ENCODE results near the gene SPATS2. TPM values are rescaled to one million over a fixed set of nuclear protein-coding genes. Genes with fewer than 3 reads are reported as not detected.

SPATS2 gene
- total RNA-seq, 1 donor from 2014 or later, result 49.5 TPM

- Histone ChIP-seq H3K79me2 (ENCODE audit: low read depth) (no peaks in the 10 kb centered on the region), H3K27ac (no peak overlapping the region)
Measured at GRCh38 chr12:49487605-49488004, 120.3 kb downstream of the SPATS2 start.

DNA sequence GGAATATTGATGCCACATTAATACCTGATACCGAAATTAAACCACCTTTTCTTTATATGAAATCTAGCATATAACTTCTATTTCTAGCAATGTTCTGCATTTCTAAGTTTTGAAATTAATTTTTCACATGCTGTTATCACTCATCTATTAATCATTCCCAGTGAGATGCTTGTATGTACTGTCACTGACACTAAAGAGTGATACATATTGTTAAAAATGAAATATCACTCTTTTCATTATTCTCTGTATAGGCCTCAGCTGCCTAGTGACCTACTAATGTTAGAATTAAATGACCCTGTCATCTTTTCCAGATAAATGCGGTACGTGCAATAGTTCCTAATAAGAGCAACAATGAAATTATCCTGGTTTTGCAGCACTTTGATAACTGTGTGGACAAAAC, 121.9 kb downstream of the SPATS2 start:
- Histone ChIP-seq H3K4me3 (no peak overlapping the region), H3K27ac (no peak overlapping the region), H3K4me1 (no peaks in the 10 kb centered on the region), H3K4me2 (no peak overlapping the region), H3F3A (ENCODE audit: low read depth) (no peaks in the 10 kb centered on the region), H2AFZ (replicated peaks) (no peak overlapping the region), H3K79me2 (ENCODE audit: low read depth) (no peaks in the 10 kb centered on the region), H3K36me3 (no peaks in the 10 kb centered on the region), H3K27me3 (no peaks in the 10 kb centered on the region), H3K9me3 (ENCODE audit: low read depth) (no peaks in the 10 kb centered on the region), H3K9ac (no peak overlapping the region), H4K20me1 (ENCODE audit: low read depth) (no peaks in the 10 kb centered on the region)
- H3K4me1 Mint-ChIP-seq, result no peaks in the 10 kb centered on the region
- H3K27me3 Mint-ChIP-seq (ENCODE audit: insufficient read depth, low read depth), result no peaks in the 10 kb centered on the region
- no peak overlapping the region for H3K4me3 Mint-ChIP-seq
- no peak for DNase-seq (ENCODE audit: low spot score)
- H3K9me3 Mint-ChIP-seq, result no peaks in the 10 kb centered on the region
- H3K36me3 Mint-ChIP-seq, result peaks cover 7% of the 10 kb centered on the region
- TF ChIP-seq EZH2 (IDR thresholded peaks at IDR 0.05), result no peak
- no peak for TF ChIP-seq EZH2phosphoT487 (IDR thresholded peaks at IDR 0.05)
- TF ChIP-seq CTCF (IDR thresholded peaks at IDR 0.05), result no peak
- no peak overlapping the region for H3K27ac Mint-ChIP-seq

More at GRCh38 chr12:49487605-49488004, 120.3 kb downstream of the SPATS2 start:
- no peaks in the 10 kb centered on the region for H3K27me3 Mint-ChIP-seq (ENCODE audit: insufficient read depth, low read depth)
- no peak overlapping the region for H3K4me3 ChIP-seq
- peaks cover 7% of the 10 kb centered on the region for H3K36me3 Mint-ChIP-seq
- H3K9me3 ChIP-seq (ENCODE audit: low read depth), result no peaks in the 10 kb centered on the region
- no peak overlapping the region for H3K9ac ChIP-seq
- no peaks in the 10 kb centered on the region for H3K9me3 Mint-ChIP-seq
- peaks cover 3% of the 10 kb centered on the region for H4K20me1 ChIP-seq (ENCODE audit: low read depth)
- no peaks in the 10 kb centered on the region for H3K4me1 Mint-ChIP-seq
- TF ChIP-seq EZH2phosphoT487 (IDR thresholded peaks at IDR 0.05), result no peak
- TF ChIP-seq EZH2 (IDR thresholded peaks at IDR 0.05), result no peak
- no peak for TF ChIP-seq CTCF (IDR thresholded peaks at IDR 0.05)
- H3K27ac Mint-ChIP-seq, result no peak overlapping the region
- no peak overlapping the region for H2AFZ ChIP-seq (replicated peaks)
- no peak overlapping the region for H3K4me2 ChIP-seq
- H3K4me3 Mint-ChIP-seq, result no peak overlapping the region
- no peaks in the 10 kb centered on the region for H3F3A ChIP-seq (ENCODE audit: low read depth)
- H3K4me1 ChIP-seq, result peaks cover 2% of the 10 kb centered on the region
- no peak for DNase-seq (ENCODE audit: low spot score)
- H3K27me3 ChIP-seq, result no peaks in the 10 kb centered on the region
- no peaks in the 10 kb centered on the region for H3K36me3 ChIP-seq

DNA sequence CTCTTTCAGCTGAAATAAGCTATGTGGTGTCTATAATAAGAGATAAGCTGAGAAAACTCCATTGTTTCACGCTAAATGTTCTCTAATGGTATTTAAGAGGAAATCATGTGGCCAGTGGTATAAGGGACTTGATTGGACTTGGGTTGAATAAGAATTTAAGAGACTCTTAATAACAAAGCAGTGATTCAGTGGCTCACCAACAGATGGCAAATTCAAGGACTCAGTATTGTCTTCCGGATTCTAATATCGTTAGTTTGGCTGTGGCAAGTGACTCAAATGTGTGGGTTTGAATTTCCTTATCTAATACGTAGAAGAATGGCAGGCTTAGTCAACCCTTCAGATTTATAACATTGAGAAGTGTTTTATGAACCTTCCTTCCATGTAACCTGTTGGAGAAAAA, 122.5 kb downstream of the SPATS2 start:
- no peak overlapping the region for H3K9ac ChIP-seq

More for the DNA sequence above, 122.5 kb downstream of the SPATS2 start:
- no peak overlapping the region for H3K27ac ChIP-seq
- no peaks in the 10 kb centered on the region for H4K20me1 ChIP-seq (ENCODE audit: low read depth)
- DNase-seq (ENCODE audit: low spot score), result no peak
- H3K36me3 ChIP-seq, result peaks cover 5% of the 10 kb centered on the region
- H3K27me3 ChIP-seq, result no peaks in the 10 kb centered on the region
- Mint-ChIP-seq H3K9me3 (no peaks in the 10 kb centered on the region), H3K4me1 (no peaks in the 10 kb centered on the region), H3K36me3 (peaks cover 9% of the 10 kb centered on the region), H3K4me3 (no peak overlapping the region), H3K27ac (no peak overlapping the region), H3K27me3 (ENCODE audit: insufficient read depth, low read depth) (no peaks in the 10 kb centered on the region)
- no peak for TF ChIP-seq EZH2phosphoT487 (IDR thresholded peaks at IDR 0.05)
- TF ChIP-seq CTCF (IDR thresholded peaks at IDR 0.05), result no peak
- no peak for TF ChIP-seq EZH2 (IDR thresholded peaks at IDR 0.05)
- H3F3A ChIP-seq (ENCODE audit: low read depth), result no peaks in the 10 kb centered on the region
- H3K9me3 ChIP-seq (ENCODE audit: low read depth), result no peaks in the 10 kb centered on the region
- H3K79me2 ChIP-seq (ENCODE audit: low read depth), result no peaks in the 10 kb centered on the region
- no peaks in the 10 kb centered on the region for H3K4me1 ChIP-seq
- H3K4me2 ChIP-seq, result no peak overlapping the region
- H3K4me3 ChIP-seq, result no peak overlapping the region
- no peak overlapping the region for H2AFZ ChIP-seq (replicated peaks)
